Renal cortical epithelial cell (primary cell): ENCODE measurements around the gene PROB1. TPM values are rescaled to one million over a fixed set of nuclear protein-coding genes. Genes with fewer than 3 reads are reported as not detected.
"Not testable (repeated sequence)": the region's sequence is repeated elsewhere in the genome, so short reads cannot be mapped to it uniquely, and the experiment has no call there.

Experiments used
- DNase-seq: peaks from one replicate; pipeline ENCODE4 v3.0.0-alpha.2; 2011; ENCODE audit warnings: low read depth
- total RNA-seq: library from RNA; depleted of rRNA; stranded (reverse); fragments of >200 nt; gene quantifications from 2 replicates; pipeline ENCODE4 v1.2.3, GENCODE V29; 2014

The PROB1 gene
- total RNA-seq, 1 donor from 2014 or later: 2.8 TPM

- no peak for DNase-seq
Measured at GRCh38 chr5:139413153-139413552, 18.2 kb upstream of the PROB1 start.

DNA sequence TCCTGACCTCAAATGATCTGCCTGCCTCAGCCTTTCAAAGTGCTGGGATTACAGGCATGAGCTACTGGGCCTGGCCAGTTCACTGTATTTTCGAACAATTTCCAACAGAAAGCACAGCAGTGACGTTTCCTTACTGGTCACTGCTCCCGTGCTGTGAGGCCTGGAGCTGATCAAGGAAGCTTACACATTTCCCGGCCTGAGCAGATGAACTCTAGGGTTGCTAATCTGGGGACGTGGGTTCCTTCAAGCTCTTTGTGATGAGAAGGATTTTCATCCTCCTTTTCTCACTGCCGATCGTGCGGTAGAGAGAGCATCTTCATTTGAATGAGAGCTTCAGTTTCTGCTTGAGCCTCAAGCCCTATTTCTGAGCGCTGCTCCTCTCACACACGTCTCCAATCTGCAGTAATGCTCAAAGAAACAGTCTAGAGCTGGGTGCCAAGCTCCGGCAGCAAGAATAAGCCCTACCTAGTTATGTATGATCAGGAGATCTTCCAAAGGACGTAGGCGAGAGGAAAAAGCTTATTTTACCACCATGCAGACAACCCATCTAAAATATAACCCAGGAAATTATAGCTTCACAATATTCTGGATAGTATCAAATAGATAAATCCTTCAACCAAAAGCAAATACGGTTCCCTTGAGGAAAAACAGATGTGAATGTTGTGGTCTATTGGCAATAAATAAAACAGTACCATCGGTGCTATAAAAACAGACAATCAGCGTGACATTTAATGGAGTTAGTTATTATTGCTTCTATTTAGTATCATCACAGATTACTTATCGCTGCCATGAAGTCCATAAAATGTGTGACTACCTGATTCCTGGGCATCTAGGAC, 16.3 kb upstream of the PROB1 start:
- no peak for DNase-seq

DNA sequence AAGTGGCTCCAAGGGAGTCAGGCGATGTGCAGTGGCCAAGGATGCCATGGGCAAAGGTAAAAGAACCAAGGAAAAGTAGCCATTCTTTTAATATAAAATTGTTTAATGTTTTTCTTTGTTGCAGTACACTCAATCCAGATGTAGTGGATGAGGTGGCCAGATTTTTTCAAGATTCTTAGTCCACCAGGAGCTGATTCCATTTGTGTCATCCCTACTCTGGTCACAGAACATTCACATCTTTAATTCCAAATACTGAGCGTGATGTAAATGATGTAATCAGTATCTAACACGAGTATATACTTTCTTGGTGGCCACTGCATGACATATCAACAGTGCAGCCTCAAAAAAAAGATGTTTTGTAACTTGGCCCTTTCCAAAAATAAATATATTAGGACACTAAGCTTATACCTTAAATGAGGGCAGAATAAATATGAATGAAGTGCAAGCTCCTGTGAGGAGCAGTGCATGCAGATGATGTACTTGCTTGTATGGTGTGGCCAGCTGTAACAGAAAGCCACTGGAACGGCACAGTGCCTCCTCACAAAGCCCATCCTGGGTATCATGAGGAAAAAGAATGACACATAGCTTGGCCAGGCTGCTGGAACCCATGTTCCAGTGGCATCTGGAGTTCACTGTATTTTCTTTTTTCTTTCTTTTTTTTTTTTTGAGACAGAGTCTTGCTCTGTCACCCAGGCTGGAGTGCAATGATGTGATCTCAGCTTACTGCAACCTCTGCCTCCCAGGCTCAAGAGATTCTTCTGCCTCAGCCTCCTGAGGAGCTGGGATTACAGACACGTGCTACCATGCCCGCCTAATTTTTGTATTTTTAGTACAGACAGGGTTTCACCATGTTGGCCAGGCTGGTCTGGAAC, 15.5 kb upstream of the PROB1 start:
- no peak for DNase-seq

GRCh38 chr5:139409116-139409515, 14.2 kb upstream of the PROB1 start:
- DNase-seq: not testable (repeated sequence)

GRCh38 chr5:139408191-139408590, 13.3 kb upstream of the PROB1 start:
- no peak for DNase-seq

DNA sequence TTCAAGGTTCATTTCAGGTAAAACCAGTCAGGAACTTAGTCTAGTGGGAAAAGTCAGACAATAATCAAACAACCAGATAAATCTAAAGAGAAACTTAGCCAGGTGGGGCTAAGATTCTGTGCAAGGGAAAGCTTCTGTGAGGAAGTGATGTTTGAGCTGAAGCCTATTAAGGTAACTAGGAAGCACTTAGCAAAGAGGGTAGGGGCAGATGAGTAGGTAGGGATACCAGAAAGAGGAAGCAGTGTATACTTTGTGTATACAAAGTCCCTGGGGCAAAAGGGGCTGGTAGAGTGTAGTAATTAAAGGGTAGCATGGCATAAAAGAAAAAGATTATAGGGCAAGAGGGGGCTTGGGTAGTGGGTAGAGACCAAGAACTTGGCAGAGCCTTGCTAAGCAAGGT, 12.6 kb upstream of the PROB1 start:
- DNase-seq: no peak

DNA sequence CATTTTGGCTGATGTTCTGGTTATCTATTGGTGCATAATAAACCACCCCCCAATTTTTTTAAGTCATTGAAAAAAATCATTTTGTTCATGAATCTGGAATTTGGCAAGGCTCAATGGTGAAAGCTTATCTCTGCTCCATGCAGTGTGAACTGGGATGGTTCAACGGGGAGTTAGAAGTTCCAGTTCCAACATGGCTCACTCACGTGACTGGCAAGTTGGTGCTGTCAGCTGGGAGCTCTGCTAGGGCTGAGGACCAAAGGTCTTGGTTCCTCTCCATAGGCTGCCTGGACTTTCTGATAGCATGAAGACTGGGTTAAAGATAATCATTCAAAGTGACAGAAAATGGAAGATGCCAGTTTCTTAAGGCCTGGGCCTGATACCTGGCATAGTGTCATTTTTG, 12.1 kb upstream of the PROB1 start:
- DNase-seq: no peak

- DNase-seq: no peak
Measured at GRCh38 chr5:139404484-139404840, 9.6 kb upstream of the PROB1 start.

GRCh38 chr5:139403787-139404483, 9.0 kb upstream of the PROB1 start, which contains the start of gene SPATA24:
SPATA24 (minus strand) TSS chr5:139404089; CDS start chr5:139404060, 29 bp downstream.
- peak; percentile 88 for DNase-seq

DNA sequence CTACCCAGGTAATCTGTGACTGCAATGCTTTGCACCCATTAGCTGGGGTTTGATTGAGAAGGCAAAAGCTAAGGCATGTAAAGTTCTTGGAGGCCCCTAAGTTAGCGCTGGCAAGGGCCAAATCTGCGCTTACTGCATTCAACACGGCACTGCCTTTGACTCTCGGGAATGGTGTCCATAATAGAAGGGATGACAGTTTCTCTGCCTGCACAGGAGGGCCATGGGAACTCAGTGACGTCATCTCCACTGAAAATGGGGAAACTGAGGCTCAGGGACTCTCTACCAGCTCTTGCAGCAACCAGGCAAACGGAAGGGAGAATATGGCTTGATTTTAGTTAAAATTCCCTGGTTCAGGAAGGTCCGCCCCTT, 8.5 kb upstream of the PROB1 start:
- no peak for DNase-seq

DNA sequence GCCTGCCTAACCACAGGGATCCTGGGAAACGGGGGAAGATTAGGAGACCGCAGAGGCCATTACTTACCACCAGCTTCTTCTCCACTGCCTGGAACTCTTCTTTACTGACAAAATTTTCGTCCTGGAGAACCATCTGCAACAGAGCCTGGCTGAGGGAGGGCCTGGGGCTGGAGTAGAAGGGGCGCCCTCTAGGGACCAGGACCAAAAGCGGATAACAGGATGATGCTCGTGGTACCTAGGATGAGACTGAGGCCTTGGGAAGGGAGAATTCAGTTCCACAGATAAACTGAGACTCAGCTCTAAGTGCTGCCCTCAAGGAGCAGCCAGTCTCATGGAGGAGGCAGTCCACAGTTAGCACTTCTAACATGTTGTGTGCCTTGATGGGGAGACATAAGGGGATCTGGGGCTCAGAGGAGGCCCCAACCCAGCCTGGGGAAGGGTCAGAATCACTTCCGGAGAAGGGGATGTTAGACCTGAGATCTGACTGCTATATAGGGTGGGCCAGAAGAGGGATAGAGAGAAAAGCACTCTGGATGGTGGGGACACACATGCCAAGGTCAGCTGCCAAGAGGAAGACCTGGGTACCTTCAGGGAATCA, 7.8 kb upstream of the PROB1 start:
- DNase-seq: no peak

DNA sequence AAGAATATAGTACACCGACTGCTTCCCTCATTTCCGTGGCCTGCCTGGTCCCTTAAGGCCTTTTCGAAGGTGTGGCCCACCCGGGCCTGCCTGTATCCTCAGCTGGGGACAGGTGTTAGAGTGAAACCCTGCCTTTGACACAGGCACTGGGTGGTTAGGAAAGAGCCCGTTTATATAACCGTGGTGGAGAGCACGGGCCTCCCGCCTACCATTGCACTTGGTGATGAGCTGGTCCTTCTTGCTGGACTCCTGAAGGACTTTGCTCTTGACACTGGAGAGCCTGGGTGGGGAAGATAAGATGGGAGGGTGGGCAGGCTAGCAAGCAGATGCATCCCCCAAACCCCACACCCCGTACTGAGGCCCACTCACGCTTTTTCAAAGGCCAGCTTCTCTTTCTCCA, 6.6 kb upstream of the PROB1 start:
- no peak for DNase-seq

DNA sequence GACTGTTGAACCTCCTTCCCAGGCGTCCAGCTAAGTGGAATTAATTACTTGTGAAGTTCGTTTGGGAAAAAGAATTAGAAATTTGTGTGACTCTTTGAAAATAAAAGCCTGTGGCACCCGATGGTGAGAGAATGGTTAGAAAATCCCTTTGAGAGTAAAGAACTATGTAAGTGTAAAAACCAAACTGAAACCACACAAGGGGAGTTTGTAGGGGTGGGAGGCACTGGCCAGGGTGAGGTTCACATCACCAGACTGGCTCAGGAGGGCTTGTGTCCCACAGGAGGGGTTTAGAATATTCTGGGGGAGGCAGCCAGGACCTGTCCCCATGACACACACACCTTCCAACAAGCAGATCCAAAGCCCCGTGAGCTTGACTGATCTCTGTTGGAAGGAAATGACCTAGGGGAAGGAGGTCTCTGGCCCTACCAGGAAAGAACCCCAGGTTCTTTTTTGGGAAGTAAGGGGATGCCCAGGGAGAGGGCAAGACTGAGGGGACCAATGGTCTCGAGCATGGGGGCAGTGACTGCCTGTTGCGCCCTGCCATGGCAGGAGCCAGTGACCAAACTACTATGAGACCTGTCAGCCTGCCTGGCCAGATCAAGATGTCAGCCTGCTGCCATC, 4.7 kb upstream of the PROB1 start:
- no peak for DNase-seq

GRCh38 chr5:139397921-139398320, 3.0 kb upstream of the PROB1 start:
- DNase-seq: no peak

- DNase-seq: no peak
Measured at GRCh38 chr5:139396691-139397090, 1.8 kb upstream of the PROB1 start.

DNA sequence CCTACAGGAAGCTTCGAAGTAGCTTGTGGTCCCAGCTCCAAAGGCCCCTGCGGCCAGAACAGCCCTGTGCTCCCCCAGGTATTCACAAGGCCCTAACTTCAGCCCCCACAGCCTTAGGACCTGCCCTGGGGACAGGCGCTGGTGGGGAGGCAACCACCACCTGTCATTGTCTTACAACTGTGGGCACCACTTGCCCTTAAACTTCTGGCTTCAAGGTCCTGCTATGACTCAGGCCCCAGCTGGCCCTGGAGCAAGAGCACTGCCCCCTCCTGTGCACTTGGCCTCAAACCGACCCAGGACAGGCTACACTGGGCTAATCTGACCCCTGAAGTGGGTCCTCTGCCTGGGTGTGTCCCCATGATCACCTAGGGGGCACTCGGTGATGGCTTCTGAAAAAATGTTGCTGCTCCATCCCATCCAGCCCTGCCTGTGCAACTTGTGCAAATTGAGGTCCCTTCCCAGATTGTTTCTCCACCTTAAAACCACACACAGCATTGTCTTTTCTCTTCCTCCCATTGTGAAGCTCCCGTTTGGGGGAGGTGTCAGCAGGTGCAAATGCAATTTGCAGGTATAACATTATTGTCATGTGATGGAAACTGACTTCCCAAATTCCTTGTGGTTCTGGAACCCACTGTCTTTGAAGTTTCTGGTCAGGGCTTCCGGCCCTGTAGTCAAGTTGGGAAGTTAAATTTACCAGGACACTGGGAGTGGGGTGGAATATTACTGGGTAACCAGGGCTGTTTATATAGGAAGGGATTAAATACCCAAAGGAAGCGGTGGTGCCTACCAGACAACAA, 1.1 kb upstream of the PROB1 start:
- peak; percentile 44 for DNase-seq

DNA sequence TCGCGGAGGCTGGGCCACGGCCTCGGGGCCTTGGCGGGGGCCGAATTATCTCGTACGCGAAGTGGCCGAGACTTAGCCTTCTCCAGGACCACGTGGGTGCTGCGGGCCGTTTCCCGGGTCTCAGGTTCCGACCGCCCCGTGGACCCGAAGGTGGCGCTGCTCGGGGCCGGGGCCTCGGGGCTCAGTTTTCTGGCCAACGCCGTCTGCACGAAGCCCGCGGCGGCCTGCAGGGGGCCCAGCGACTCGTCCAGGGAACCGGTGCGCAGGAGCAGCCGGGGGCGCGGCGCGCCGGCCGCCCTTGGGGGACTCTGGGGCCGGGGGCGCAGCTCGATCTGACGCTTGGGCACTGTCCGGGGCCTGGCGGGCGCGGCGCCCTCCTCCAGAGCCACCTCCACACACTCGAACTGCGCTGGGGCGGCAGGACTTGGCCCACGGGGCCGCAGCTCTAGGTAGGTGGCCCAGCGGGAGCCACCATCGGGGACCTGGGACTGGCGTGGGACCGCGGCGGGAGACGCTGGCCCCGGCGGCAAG, 716 bp downstream of the PROB1 start:
- DNase-seq: no peak

DNA sequence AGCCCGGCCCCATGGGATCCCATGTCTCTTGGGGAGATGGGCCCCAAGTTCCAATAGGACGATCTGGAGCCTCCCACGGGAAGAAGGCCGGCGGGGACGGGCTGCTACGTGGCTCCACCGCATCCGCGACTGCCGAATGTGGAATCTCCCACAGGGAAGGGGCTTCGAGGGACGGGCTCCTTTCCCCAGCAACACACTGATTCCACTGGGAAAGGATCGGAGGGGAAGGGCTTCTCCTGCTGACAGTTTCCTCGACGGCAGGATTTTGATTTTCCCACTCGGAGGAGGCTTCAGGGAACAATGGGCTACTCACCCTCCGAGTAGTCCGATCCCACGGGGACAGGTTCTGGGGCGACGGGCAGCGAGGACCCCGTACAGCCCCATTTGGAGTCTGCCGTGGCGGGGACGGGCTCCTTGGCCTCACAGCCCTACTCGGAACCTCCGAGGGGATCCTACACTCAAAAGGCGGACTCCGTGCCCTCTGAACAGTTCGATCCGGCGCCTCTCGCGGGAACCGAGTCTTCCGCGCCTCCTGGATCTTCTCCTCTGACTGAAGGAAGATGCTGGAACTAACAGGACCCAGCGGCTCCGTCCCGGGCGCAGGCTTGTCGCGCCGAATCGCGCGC, 1.3 kb downstream of the PROB1 start:
- no peak for DNase-seq

DNA sequence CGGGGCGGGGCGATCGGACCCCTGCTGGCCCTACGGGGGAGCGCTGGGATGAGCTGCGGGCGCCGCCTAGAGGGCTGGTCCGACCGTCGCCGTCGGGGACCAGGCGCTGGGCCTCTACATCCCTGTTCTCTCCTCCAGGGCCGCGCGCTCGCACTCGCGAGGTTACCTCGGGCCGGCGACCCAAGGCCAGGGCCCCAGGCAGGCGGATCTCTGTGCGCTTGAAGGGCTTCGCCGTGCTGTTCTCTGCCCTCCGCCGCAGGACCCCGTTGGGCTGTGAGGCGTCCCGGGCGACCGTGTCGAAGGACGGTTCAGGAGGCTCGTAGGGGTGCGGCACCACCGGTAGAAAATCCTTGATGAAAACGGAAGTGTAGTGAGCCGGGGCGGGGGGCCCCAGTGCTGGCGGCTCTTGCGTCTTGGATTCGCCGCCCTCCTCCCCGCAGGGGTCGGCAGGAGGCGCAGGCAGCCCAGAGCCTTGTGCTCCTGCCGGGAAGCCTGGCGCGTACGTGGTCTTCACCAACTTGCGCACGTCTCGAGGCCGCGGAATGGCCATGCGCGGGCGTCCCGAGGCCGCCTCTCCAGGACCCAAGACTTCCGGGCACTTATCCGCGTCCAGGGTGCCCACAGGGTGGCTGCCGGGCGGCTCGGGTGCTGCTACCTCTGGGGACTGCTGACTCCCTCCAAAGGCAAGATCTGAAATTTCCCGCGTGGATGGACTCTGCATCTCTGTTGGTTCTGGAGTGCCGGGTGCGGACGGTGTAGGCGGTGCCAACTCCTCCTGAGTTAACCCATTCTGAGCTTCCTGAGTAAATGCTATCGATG, 2.0 kb downstream of the PROB1 start:
- DNase-seq: peak; percentile 58
